Heart right ventricle (tissue), 16 donors: Measurements from ENCODE around the gene FOXP2. TPM values are rescaled to one million over a fixed set of nuclear protein-coding genes. Genes with fewer than 3 reads are reported as not detected.
A peak's percentile ranks its signal among the peaks of the same experiment; 100 is the strongest.

Experiments
- ATAC-seq, 8 donors: fragments of 200-7000 bp; cut with Tn5 transposase; one replicate each; pipeline ENCODE4 v1.9.1; 2020; ENCODE audit warnings: mild to moderate bottlenecking in 8 of 8, moderate library complexity in 8 of 8, moderate number of reproducible peaks in 1 of 8
- DNase-seq, 2 donors: peaks; one replicate each; pipeline ENCODE4 v3.0.0-alpha.2; 2020
- H3K27ac ChIP-seq, 10 donors: fragments of 200-600 bp; sonication (generic) in 2 of 10; one replicate each; pipeline versions ENCODE4 v1.5.0 to v1.8.0; 2020 to 2022; ENCODE audit warnings: mild to moderate bottlenecking in 3 of 10
- H3K27me3 ChIP-seq, 7 donors: fragments of 200-600 bp; one replicate each; pipeline ENCODE4 v1.8.0; 2021 to 2022; ENCODE audit warnings: mild to moderate bottlenecking in 2 of 7
- H3K36me3 ChIP-seq, 9 donors: fragments of 200-600 bp; sonication (generic) in 1 of 9; one replicate each; pipeline versions ENCODE4 v1.5.0 to v1.8.0; 2020 to 2022; ENCODE audit warnings: mild to moderate bottlenecking in 2 of 9
- H3K4me1 ChIP-seq, 9 donors: fragments of 200-600 bp; sonication (generic) in 1 of 9; one replicate each; pipeline versions ENCODE4 v1.5.0 to v1.8.0; 2020 to 2022; ENCODE audit warnings: mild to moderate bottlenecking in 4 of 9
- H3K4me3 ChIP-seq, 10 donors: fragments of 200-600 bp; sonication (generic) in 2 of 10; one replicate each; pipeline versions ENCODE4 v1.5.0 to v1.8.0; 2020 to 2022; ENCODE audit warnings: mild to moderate bottlenecking in 7 of 10, moderate library complexity in 2 of 10
- H3K9me3 ChIP-seq, 11 donors: fragments of 200-600 bp in 10 of 11; sonication (generic) in 2 of 11; one replicate each; pipeline versions ENCODE4 v1.5.0 to v1.8.0; 2013 to 2022; ENCODE audit warnings: mild to moderate bottlenecking in 2 of 11, control low read depth in 1 of 11, moderate library complexity in 1 of 11
- CTCF ChIP-seq, 9 donors: fragments of 200-600 bp; sonication (generic) in 2 of 9; IDR thresholded peaks; one replicate each; pipeline versions ENCODE4 v1.5.0 to v1.8.0; 2021 to 2022; ENCODE audit warnings: antibody characterized with exemption in 9 of 9, mild to moderate bottlenecking in 5 of 9, moderate library complexity in 1 of 9
- WGBS, 2 donors: extraction: QIAGEN DNeasy Blood & Tissue Kit; methylation state at CpG; one replicate each; pipeline ENCODE4 v1.1.7; 2013; ENCODE audit warnings: inconsistent platforms in 1 of 2; 5-methylcytosine and 5-hydroxymethylcytosine counted together
- intact Hi-C, 10 donors: fragments of 100-400 bp; cut with DNase I; formaldehyde crosslinking; loops; one replicate each; pipeline versions ENCODE4 v1.11.1 to v1.14.2; 2022
- polyA plus RNA-seq, 2 donors: library from polyadenylated mRNA; stranded (reverse); fragments of 200-250 nt; gene quantifications; one replicate each; pipeline ENCODE4 v1.2.3, GENCODE V29; 2013
- total RNA-seq, 10 donors: library from RNA; stranded (reverse); fragmentation: NEBNext Ultra II Directional in 3 of 10; extraction: Animal tissue kit (Norgen Biotek cat#: 25700) in 3 of 10; gene quantifications; one replicate each; pipeline versions ENCODE4 v1.2.1 to v1.2.4, GENCODE V29; 2021 to 2023
- donor health status: Arrhythmogenic right ventricular cardiomyopathy.
- donor health status: ischemic (EF 13 %, LVEDD 7.1; RV severe dilation, severe dysfunction).
- donor health status: healthy with polysubstance abuse.
- donor health status: DM: no; HTN: yes; CAD: no.
- donor health status: DM: no; HTN: no; CAD: no.
- donor health status: ischemic (EF 25% LVEDD 6.9; RV normal size, moderate dysfunction).
- donor health status: ischemic (EF 25% LVEDD 5.7; RV mildly dilated, moderate dysfunction).
- donor health status: healthy.
- donor health status: DM: yes; HTN: yes; CAD: no.
- donor health status: Ischemic cardiomyopathy.
- donor health status: ischemic (EF 35%, LVEDD 5.7; RV mildly dilated, moderate dysfunction).
- donor health status: nonischemic (EF 11% LVEDD 7.7; RV severe dilation, severe dysfunction).
- donor health status: DM: yes; HTN: yes; CAD: no.
- donor health status: PGD.
- donor health status: ischemic (EF 29% LVEDD 5.4; RV normal size, mild dysfunction).
- donor health status: nonischemic (EF 23%, LVEDD 6.1; RV moderate dilation, normal function).

FOXP2 gene
- total and polyA plus RNA-seq, 12 donors: 0.16 to 4.7 (median 1.9) TPM

- H3K4me3 ChIP-seq: peak overlapping the region in 1 of 10 donors; percentile 4
- intact Hi-C loops: no loop called here
- no peak for ATAC-seq
Observed at GRCh38 chr7:114527589-114527988, 113.0 kb downstream of the FOXP2 start.

GRCh38 chr7:114530057-114530611 is 115.5 kb downstream of the FOXP2 start:
- DNase-seq (no peak), ATAC-seq (no peak)
- no peaks in the 10 kb centered on the region for H3K27me3 ChIP-seq
- no peaks in the 10 kb centered on the region for H3K9me3 ChIP-seq
- no peaks in the 10 kb centered on the region for H3K4me1 ChIP-seq
- intact Hi-C loops: loop anchor here in 1 of 10 donors (10.0 kb wide), 1 partner anchor 445 kb away; no protein-coding TSS in a partner anchor
- TF ChIP-seq CTCF (IDR thresholded peaks at IDR 0.05): no peak
- peak overlapping the region in 1 of 10 donors; percentile 6 for H3K27ac ChIP-seq
- no peak overlapping the region for H3K4me3 ChIP-seq
- H3K36me3 ChIP-seq: no peaks in the 10 kb centered on the region
- 61% methylated on average over 5 of the region's 5 CpGs for WGBS, 2 donors

More at GRCh38 chr7:114527589-114527988, 113.0 kb downstream of the FOXP2 start:
- TF ChIP-seq CTCF (IDR thresholded peaks at IDR 0.05): no peak
- DNase-seq: no peak
- Histone ChIP-seq H3K27ac (peak overlapping the region in 2 of 10 donors; percentile 1 to 57), H3K4me1 (no peaks in the 10 kb centered on the region), H3K9me3 (no peaks in the 10 kb centered on the region), H3K36me3 (no peaks in the 10 kb centered on the region), H3K27me3 (no peaks in the 10 kb centered on the region)
- WGBS, 2 donors: 42 to 45% methylated on average over 3 of the region's 3 CpGs

DNA sequence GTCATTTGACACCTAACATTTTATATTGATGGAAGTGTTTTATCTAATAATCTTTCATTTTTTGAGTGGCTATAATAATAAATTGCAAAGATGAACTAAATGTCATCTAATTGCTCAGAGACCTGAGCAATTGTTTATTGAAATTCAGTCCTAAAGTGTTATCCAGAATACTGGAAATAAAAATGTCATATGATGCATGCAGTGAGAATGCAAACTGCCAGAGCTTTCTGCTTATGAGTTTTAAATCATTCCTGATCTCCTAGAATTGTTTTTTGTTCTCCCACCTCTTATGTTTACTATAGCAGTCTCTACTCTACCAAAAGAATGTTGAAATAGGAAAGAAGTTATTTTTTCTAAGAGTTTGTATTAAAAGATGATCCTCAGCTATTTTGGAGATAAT is 116.7 kb downstream of the FOXP2 start:
- intact Hi-C loops: loop anchor here in 1 of 10 donors (10.0 kb wide), 1 partner anchor 447 kb away; no protein-coding TSS in a partner anchor
- Histone ChIP-seq H3K4me3 (no peak overlapping the region), H3K4me1 (no peaks in the 10 kb centered on the region), H3K27me3 (no peaks in the 10 kb centered on the region), H3K36me3 (no peaks in the 10 kb centered on the region), H3K9me3 (no peaks in the 10 kb centered on the region), H3K27ac (no peak overlapping the region)
- no peak for TF ChIP-seq CTCF (IDR thresholded peaks at IDR 0.05)
- ATAC-seq: no peak
- no peak for DNase-seq

- H3K27me3 ChIP-seq: no peaks in the 10 kb centered on the region
- ATAC-seq: no peak
- H3K9me3 ChIP-seq: no peaks in the 10 kb centered on the region
- no peaks in the 10 kb centered on the region for H3K4me1 ChIP-seq
- H3K27ac ChIP-seq: no peak overlapping the region
- intact Hi-C loops: loop anchor here in 1 of 10 donors (10.0 kb wide), 1 partner anchor 448 kb away; no protein-coding TSS in a partner anchor
- no peak for DNase-seq
- H3K36me3 ChIP-seq: no peaks in the 10 kb centered on the region
- no peak overlapping the region for H3K4me3 ChIP-seq
- no peak for TF ChIP-seq CTCF (IDR thresholded peaks at IDR 0.05)
- 74 to 75% methylated on average over 3 of the region's 3 CpGs for WGBS, 2 donors
Observed at GRCh38 chr7:114533131-114533530, 118.5 kb downstream of the FOXP2 start.
